Fibroblast of mammary gland (primary cell): Measurements from ENCODE around the gene GANC.

Experiments used
- DNase-seq: peaks from one replicate; pipeline ENCODE4 v3.0.0-alpha.2; 2010; ENCODE audit warnings: low read depth
- H3K4me3 ChIP-seq: 2 replicates; pipeline ENCODE4 v1.5.1; 2011; ENCODE audit warnings: low read depth, mild to moderate bottlenecking, low read length, moderate library complexity; ENCODE audit not compliant: control insufficient read depth
- CTCF ChIP-seq: conservative IDR thresholded peaks from 2 replicates; pipeline ENCODE4 v1.5.1; 2011; ENCODE audit warnings: low read depth, low read length, inconsistent platforms; ENCODE audit not compliant: control insufficient read depth, insufficient read depth

The GANC gene

GRCh38 chr15:42233107-42233506 lies 39.9 kb upstream of the GANC start:
- no peak for TF ChIP-seq CTCF
- no peak for DNase-seq
- no peak overlapping the region for H3K4me3 ChIP-seq

DNA sequence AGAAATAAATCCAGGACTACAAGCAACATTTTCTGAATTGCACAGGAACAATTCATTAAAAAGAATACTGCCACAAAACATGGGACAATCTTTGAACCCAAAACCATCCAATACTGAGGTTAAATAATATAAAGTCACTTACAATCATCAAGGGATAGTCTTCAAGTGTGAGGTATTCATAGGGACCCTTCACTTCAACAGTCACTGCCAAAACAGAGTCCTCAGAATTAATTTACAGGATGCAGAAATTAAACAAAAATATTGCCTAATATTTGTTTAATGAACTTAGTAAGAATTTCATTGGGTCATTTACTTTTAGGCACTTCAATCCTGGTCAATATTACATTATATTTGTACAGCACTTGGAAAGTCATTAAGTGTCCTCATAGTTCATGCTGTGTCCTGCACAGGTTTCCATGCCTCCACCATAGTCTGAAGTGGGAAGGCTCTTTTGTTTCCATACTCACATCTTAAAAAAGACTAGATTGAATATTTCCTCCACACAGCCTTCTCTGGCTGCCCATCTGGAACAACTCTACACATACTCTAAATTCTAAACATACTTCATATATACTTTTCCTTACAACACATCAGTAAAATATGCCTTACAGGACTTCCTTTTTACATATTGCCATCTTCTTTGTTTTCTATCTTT lies 33.3 kb upstream of the GANC start:
- TF ChIP-seq CTCF: no peak
- DNase-seq: no peak
- H3K4me3 ChIP-seq: no peak overlapping the region

- no peak for TF ChIP-seq CTCF
- no peak overlapping the region for H3K4me3 ChIP-seq
- no peak for DNase-seq
These were observed 32.2 kb upstream of the GANC start for GRCh38 chr15:42240823-42241222.

DNA sequence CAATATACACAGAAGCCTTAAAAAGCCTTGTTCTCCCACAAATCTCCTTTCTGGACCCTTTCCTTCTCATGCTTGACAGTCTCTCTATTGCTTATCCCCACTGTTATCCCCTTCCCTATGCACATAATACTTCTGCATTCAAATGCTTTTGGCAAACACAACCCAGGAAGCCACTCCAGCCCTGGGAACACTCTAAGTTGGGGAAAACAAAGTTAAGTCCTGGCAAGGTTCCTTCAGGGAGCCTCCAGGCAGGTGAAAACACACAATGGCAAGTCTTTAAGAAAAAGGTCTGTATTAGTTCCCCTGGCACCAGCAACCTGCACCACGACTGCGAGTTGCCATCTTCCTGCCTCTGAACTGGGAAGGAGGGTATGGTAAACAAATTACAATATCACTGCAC lies 19.7 kb upstream of the GANC start:
- H3K4me3 ChIP-seq: no peak overlapping the region
- TF ChIP-seq CTCF: no peak
- no peak for DNase-seq

GRCh38 chr15:42264795-42265194 lies 8.2 kb upstream of the GANC start:
- no peak overlapping the region for H3K4me3 ChIP-seq
- TF ChIP-seq CTCF: no peak
- DNase-seq: no peak

DNA sequence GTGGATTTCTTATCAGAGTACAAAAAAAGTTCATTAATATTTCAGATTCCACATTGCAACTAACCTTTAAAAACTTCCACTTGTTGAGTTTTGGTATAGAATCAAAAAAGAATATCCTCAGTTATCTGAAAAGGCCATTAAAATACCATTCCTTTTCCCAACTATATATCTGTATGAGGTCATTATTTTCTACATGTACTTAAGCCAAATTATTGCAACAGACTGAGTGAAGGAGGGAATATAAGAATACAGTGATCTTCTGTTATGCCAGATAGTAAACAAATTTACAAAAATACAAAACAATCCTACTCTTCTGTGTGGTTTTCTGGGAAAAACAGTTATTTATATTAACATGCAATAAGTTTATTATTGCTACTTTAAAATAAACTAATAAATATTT lies 5.7 kb upstream of the GANC start:
- DNase-seq: no peak
- H3K4me3 ChIP-seq: no peak overlapping the region
- TF ChIP-seq CTCF: no peak

DNA sequence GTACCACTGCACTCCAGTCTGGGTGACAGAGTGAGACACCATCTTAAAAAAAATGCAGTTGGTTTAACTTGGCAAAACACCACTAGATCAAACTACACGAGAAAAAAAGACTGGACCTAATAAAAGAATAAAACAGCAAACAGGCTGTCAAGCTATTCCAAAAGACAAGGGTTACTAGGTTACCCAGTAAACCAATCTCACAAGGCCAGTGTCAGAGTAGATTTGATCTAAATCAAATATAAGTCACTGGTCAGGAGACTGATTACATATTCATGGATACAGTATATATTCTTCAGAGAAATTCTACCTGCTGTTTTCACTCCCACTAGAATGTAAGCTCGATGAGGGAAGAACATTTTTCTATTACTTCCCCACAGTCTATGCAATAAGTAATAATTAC lies 2.5 kb upstream of the GANC start:
- no peak overlapping the region for H3K4me3 ChIP-seq
- no peak for DNase-seq
- TF ChIP-seq CTCF: no peak
